ENCODE data around the gene SLC10A7.
A peak's percentile ranks its signal among the peaks of the same experiment; 100 is the strongest.

Gene SLC10A7

GRCh38 chr4:146508229-146508939, 13.4 kb downstream of the SLC10A7 start:
- Histone ChIP-seq H2AFZ (ENCODE audit: low read depth, low read length) (no peak overlapping the region), H3K4me2 (ENCODE audit: low read length, poor library complexity, severe bottlenecking) (no peak overlapping the region), H4K8ac (ENCODE audit: low read length) (no peak overlapping the region), H3K4ac (ENCODE audit: low read depth in 1 of 2, low read length in 2 of 2) (no peak overlapping the region), H2BK15ac (ENCODE audit: low read depth, poor library complexity, severe bottlenecking) (no peak overlapping the region), H3K36me3 (ENCODE audit: control insufficient read depth in 1 of 2, insufficient read depth in 2 of 2, low read depth in 1 of 2, low read length in 2 of 2) (peaks cover 0 to 3% of the 10 kb centered on the region in 2 experiments), H3K9ac (ENCODE audit: low read length) (no peak overlapping the region), H2BK5ac (ENCODE audit: low read depth, low read length, poor library complexity, severe bottlenecking) (no peak overlapping the region), H4K91ac (ENCODE audit: low read length) (no peak overlapping the region), H3K14ac (ENCODE audit: low read length in 2 of 2) (no peak overlapping the region), H3K9me3 (ENCODE audit: control insufficient read depth, low read length) (no peaks in the 10 kb centered on the region), H3K79me1 (replicated peaks; ENCODE audit: low read length, poor library complexity, severe bottlenecking) (no peaks in the 10 kb centered on the region), H3K27me3 (ENCODE audit: control insufficient read depth in 1 of 2, insufficient read depth in 1 of 2, low read length in 2 of 2) (no peaks in the 10 kb centered on the region), H2BK120ac (ENCODE audit: low read depth, low read length) (no peak overlapping the region), H3K4me1 (ENCODE audit: control insufficient read depth, insufficient read depth, low read depth, low read length) (no peaks in the 10 kb centered on the region), H2AK5ac (ENCODE audit: low read length, severe bottlenecking) (no peak overlapping the region), H3K27ac (ENCODE audit: low read length, poor library complexity, severe bottlenecking) (no peak overlapping the region), H3K23ac (ENCODE audit: low read length in 2 of 2) (no peak overlapping the region), H3K4me3 (ENCODE audit: insufficient read depth in 1 of 2, low read depth in 1 of 2, low read length in 2 of 2) (no peak overlapping the region), H2BK12ac (ENCODE audit: low read length in 2 of 2) (no peak overlapping the region), H3K18ac (ENCODE audit: low read depth in 1 of 2, low read length in 2 of 2) (no peak overlapping the region)
- peak; percentile 22 for DNase-seq
- WGBS: 72% methylated on average over 3 of the region's 3 CpGs

- H3K79me1 ChIP-seq (replicated peaks; ENCODE audit: low read length, poor library complexity, severe bottlenecking): no peaks in the 10 kb centered on the region
- H2AK5ac ChIP-seq (ENCODE audit: low read length, severe bottlenecking): no peak overlapping the region
- no peak overlapping the region for H2BK15ac ChIP-seq (ENCODE audit: low read depth, poor library complexity, severe bottlenecking)
- no peak overlapping the region for H4K8ac ChIP-seq (ENCODE audit: low read length)
- H3K9ac ChIP-seq (ENCODE audit: low read length): no peak overlapping the region
- no peaks in the 10 kb centered on the region for H3K9me3 ChIP-seq (ENCODE audit: control insufficient read depth, low read length)
- H2AFZ ChIP-seq (ENCODE audit: low read depth, low read length): no peak overlapping the region
- no peak overlapping the region for H3K27ac ChIP-seq (ENCODE audit: low read length, poor library complexity, severe bottlenecking)
- no peak overlapping the region for H3K18ac ChIP-seq (ENCODE audit: low read depth in 1 of 2, low read length in 2 of 2)
- H3K4ac ChIP-seq (ENCODE audit: low read depth in 1 of 2, low read length in 2 of 2): no peak overlapping the region
- no peak overlapping the region for H3K14ac ChIP-seq (ENCODE audit: low read length in 2 of 2)
- 61% methylated on average over 1 of the region's 2 CpGs for WGBS
- no peak overlapping the region for H3K23ac ChIP-seq (ENCODE audit: low read length in 2 of 2)
- H2BK12ac ChIP-seq (ENCODE audit: low read length in 2 of 2): no peak overlapping the region
- H3K4me1 ChIP-seq (ENCODE audit: control insufficient read depth, insufficient read depth, low read depth, low read length): no peaks in the 10 kb centered on the region
- H2BK120ac ChIP-seq (ENCODE audit: low read depth, low read length): no peak overlapping the region
- H3K36me3 ChIP-seq (ENCODE audit: control insufficient read depth in 1 of 2, insufficient read depth in 2 of 2, low read depth in 1 of 2, low read length in 2 of 2): peaks cover 0 to 10% of the 10 kb centered on the region in 2 experiments
- no peak overlapping the region for H3K4me2 ChIP-seq (ENCODE audit: low read length, poor library complexity, severe bottlenecking)
- no peak overlapping the region for H3K4me3 ChIP-seq (ENCODE audit: insufficient read depth in 1 of 2, low read depth in 1 of 2, low read length in 2 of 2)
- no peak overlapping the region for H4K91ac ChIP-seq (ENCODE audit: low read length)
- H2BK5ac ChIP-seq (ENCODE audit: low read depth, low read length, poor library complexity, severe bottlenecking): no peak overlapping the region
- DNase-seq: peak; percentile 26
- H3K27me3 ChIP-seq (ENCODE audit: control insufficient read depth in 1 of 2, insufficient read depth in 1 of 2, low read length in 2 of 2): no peaks in the 10 kb centered on the region
Measured at GRCh38 chr4:146507632-146508031, 14.1 kb downstream of the SLC10A7 start.

- H3K23ac ChIP-seq (ENCODE audit: low read length in 2 of 2): no peak overlapping the region
Measured at GRCh38 chr4:146506272-146506671, 15.5 kb downstream of the SLC10A7 start.

GRCh38 chr4:146500216-146500615, 21.5 kb downstream of the SLC10A7 start:
- H3K18ac ChIP-seq (ENCODE audit: low read depth in 1 of 2, low read length in 2 of 2): no peak overlapping the region
- H3K9ac ChIP-seq (ENCODE audit: low read length): no peak overlapping the region
- H3K36me3 ChIP-seq (ENCODE audit: control insufficient read depth in 1 of 2, insufficient read depth in 2 of 2, low read depth in 1 of 2, low read length in 2 of 2): peaks cover 0 to 25% of the 10 kb centered on the region in 2 experiments
- H2BK5ac ChIP-seq (ENCODE audit: low read depth, low read length, poor library complexity, severe bottlenecking): no peak overlapping the region
- H2BK15ac ChIP-seq (ENCODE audit: low read depth, poor library complexity, severe bottlenecking): no peak overlapping the region
- H2BK12ac ChIP-seq (ENCODE audit: low read length in 2 of 2): no peak overlapping the region
- H2AK5ac ChIP-seq (ENCODE audit: low read length, severe bottlenecking): no peak overlapping the region
- no peaks in the 10 kb centered on the region for H3K4me1 ChIP-seq (ENCODE audit: control insufficient read depth, insufficient read depth, low read depth, low read length)
- no peak overlapping the region for H3K23ac ChIP-seq (ENCODE audit: low read length in 2 of 2)
- 96% methylated on average over 1 of the region's 1 CpG for WGBS
- no peak overlapping the region for H3K4ac ChIP-seq (ENCODE audit: low read depth in 1 of 2, low read length in 2 of 2)
- no peaks in the 10 kb centered on the region for H3K9me3 ChIP-seq (ENCODE audit: control insufficient read depth, low read length)
- no peak overlapping the region for H3K4me2 ChIP-seq (ENCODE audit: low read length, poor library complexity, severe bottlenecking)
- H3K79me1 ChIP-seq (replicated peaks; ENCODE audit: low read length, poor library complexity, severe bottlenecking): peaks cover 2% of the 10 kb centered on the region
- no peaks in the 10 kb centered on the region for H3K27me3 ChIP-seq (ENCODE audit: control insufficient read depth in 1 of 2, insufficient read depth in 1 of 2, low read length in 2 of 2)
- no peak overlapping the region for H4K8ac ChIP-seq (ENCODE audit: low read length)
- H3K4me3 ChIP-seq (ENCODE audit: insufficient read depth in 1 of 2, low read depth in 1 of 2, low read length in 2 of 2): no peak overlapping the region
- H2AFZ ChIP-seq (ENCODE audit: low read depth, low read length): no peak overlapping the region
- no peak overlapping the region for H3K14ac ChIP-seq (ENCODE audit: low read length in 2 of 2)
- no peak for DNase-seq
- H2BK120ac ChIP-seq (ENCODE audit: low read depth, low read length): no peak overlapping the region
- H4K91ac ChIP-seq (ENCODE audit: low read length): no peak overlapping the region
- no peak overlapping the region for H3K27ac ChIP-seq (ENCODE audit: low read length, poor library complexity, severe bottlenecking)

More at GRCh38 chr4:146506272-146506671, 15.5 kb downstream of the SLC10A7 start:
- no peak overlapping the region for H3K4me3 ChIP-seq (ENCODE audit: insufficient read depth in 1 of 2, low read depth in 1 of 2, low read length in 2 of 2)
- peaks cover 0 to 23% of the 10 kb centered on the region in 2 experiments for H3K36me3 ChIP-seq (ENCODE audit: control insufficient read depth in 1 of 2, insufficient read depth in 2 of 2, low read depth in 1 of 2, low read length in 2 of 2)
- H3K4me1 ChIP-seq (ENCODE audit: control insufficient read depth, insufficient read depth, low read depth, low read length): no peaks in the 10 kb centered on the region
- H3K27me3 ChIP-seq (ENCODE audit: control insufficient read depth in 1 of 2, insufficient read depth in 1 of 2, low read length in 2 of 2): no peaks in the 10 kb centered on the region
- H3K4ac ChIP-seq (ENCODE audit: low read depth in 1 of 2, low read length in 2 of 2): no peak overlapping the region
- no peak overlapping the region for H2BK15ac ChIP-seq (ENCODE audit: low read depth, poor library complexity, severe bottlenecking)
- no peak overlapping the region for H2BK12ac ChIP-seq (ENCODE audit: low read length in 2 of 2)
- H2AK5ac ChIP-seq (ENCODE audit: low read length, severe bottlenecking): no peak overlapping the region
- no peak overlapping the region for H3K9ac ChIP-seq (ENCODE audit: low read length)
- no peak overlapping the region for H3K4me2 ChIP-seq (ENCODE audit: low read length, poor library complexity, severe bottlenecking)
- H2AFZ ChIP-seq (ENCODE audit: low read depth, low read length): no peak overlapping the region
- H3K27ac ChIP-seq (ENCODE audit: low read length, poor library complexity, severe bottlenecking): no peak overlapping the region
- no peaks in the 10 kb centered on the region for H3K9me3 ChIP-seq (ENCODE audit: control insufficient read depth, low read length)
- H4K91ac ChIP-seq (ENCODE audit: low read length): no peak overlapping the region
- no peak for DNase-seq
- no peak overlapping the region for H4K8ac ChIP-seq (ENCODE audit: low read length)
- no peak overlapping the region for H2BK5ac ChIP-seq (ENCODE audit: low read depth, low read length, poor library complexity, severe bottlenecking)
- no peak overlapping the region for H2BK120ac ChIP-seq (ENCODE audit: low read depth, low read length)
- H3K14ac ChIP-seq (ENCODE audit: low read length in 2 of 2): no peak overlapping the region
- no peaks in the 10 kb centered on the region for H3K79me1 ChIP-seq (replicated peaks; ENCODE audit: low read length, poor library complexity, severe bottlenecking)
- H3K18ac ChIP-seq (ENCODE audit: low read depth in 1 of 2, low read length in 2 of 2): no peak overlapping the region

Measured in mesenchymal stem cell (in vitro differentiated cells and primary cell).